IMR-90 (cell line): ENCODE data around the gene ASF1B. TPM values are rescaled to one million over a fixed set of nuclear protein-coding genes. Genes with fewer than 3 reads are reported as not detected.

Experiments used
- ATAC-seq: fragments of 200-7000 bp; cut with Tn5 transposase; 2 replicates; pipeline ENCODE4 v1.9.1; 2020; ENCODE audit warnings: low read depth, mild to moderate bottlenecking, moderate library complexity
- BruUV-seq: library from RNA; stranded (reverse); fragments of 400-500 nt; replicated peaks from 2 replicates; lab custom pipeline; 2021; lab: Mats Ljungman, UMichigan
- CTCF ChIA-PET: fragments of 300-600 bp; formaldehyde crosslinking; extraction: SDS; loops from one replicate; lab custom pipeline; 2021; ENCODE audit warnings: antibody characterized with exemption; lab: Yijun Ruan, JAX
- POLR2A ChIA-PET: fragments of 300-600 bp; sonication (Branson Sonifier 250); formaldehyde crosslinking; loops from one replicate; lab custom pipeline; 2022; ENCODE audit warnings: antibody characterized with exemption; ENCODE audit not compliant: unreplicated experiment; lab: Charles Lee
- DNase-seq: peaks from one replicate; pipeline ENCODE4 v3.0.0; 2013
- H2AFZ ChIP-seq: replicated peaks from 2 replicates; pipeline ENCODE3; 2013; ENCODE audit warnings: low read length, mild to moderate bottlenecking; ENCODE audit not compliant: poor library complexity
- H2AK5ac ChIP-seq: 2 replicates; pipeline ENCODE4 v1.6.1; 2013; ENCODE audit warnings: low read depth, low read length, inconsistent platforms
- H2AK9ac ChIP-seq: replicated peaks from 2 replicates; pipeline ENCODE3; 2013; ENCODE audit warnings: mild to moderate bottlenecking, low read depth, low read length, moderate library complexity; ENCODE audit not compliant: poor library complexity
- H2BK120ac ChIP-seq: 2 replicates; pipeline ENCODE4 v1.6.1; 2013; ENCODE audit warnings: low read depth, low read length, inconsistent platforms
- H2BK15ac ChIP-seq: 3 replicates; pipeline ENCODE4 v1.6.1; 2013; ENCODE audit warnings: low read depth, low read length, inconsistent platforms
- H2BK20ac ChIP-seq: 2 replicates; pipeline ENCODE4 v1.6.1; 2013; ENCODE audit warnings: low read depth, mild to moderate bottlenecking, inconsistent platforms, low read length, moderate library complexity
- H2BK5ac ChIP-seq: 2 replicates; pipeline ENCODE4 v1.6.1; 2013; ENCODE audit warnings: mild to moderate bottlenecking, low read depth, low read length, inconsistent platforms; ENCODE audit not compliant: poor library complexity, severe bottlenecking
- H3K14ac ChIP-seq: replicated peaks from 2 replicates; pipeline ENCODE4 v1.6.1; 2013; ENCODE audit warnings: low read depth, low read length, inconsistent platforms
- H3K18ac ChIP-seq: 2 replicates; pipeline ENCODE4 v1.6.1; 2013; ENCODE audit warnings: low read depth, low read length, control low read depth
- H3K23ac ChIP-seq: 2 replicates; pipeline ENCODE4 v1.6.1; 2013; ENCODE audit warnings: low read depth, low read length, inconsistent platforms
- H3K27ac ChIP-seq: 2 replicates; pipeline ENCODE4 v1.5.1; 2013; ENCODE audit warnings: mild to moderate bottlenecking, control low read depth, low read length; ENCODE audit not compliant: insufficient read depth
- H3K27me3 ChIP-seq: 2 replicates; pipeline ENCODE4 v1.6.1; 2013; ENCODE audit warnings: low read length; ENCODE audit not compliant: control insufficient read depth, insufficient read depth
- H3K36me3 ChIP-seq: 2 replicates; pipeline ENCODE4 v1.6.1; 2013; ENCODE audit warnings: low read length, mixed read lengths; ENCODE audit not compliant: control insufficient read depth, insufficient read depth
- H3K4ac ChIP-seq: 2 replicates; pipeline ENCODE4 v1.6.1; 2013; ENCODE audit warnings: low read depth, low read length, inconsistent platforms
- H3K4me1 ChIP-seq: 2 replicates; pipeline ENCODE4 v1.6.1; 2013; ENCODE audit warnings: low read length, mixed read lengths; ENCODE audit not compliant: control insufficient read depth, insufficient read depth
- H3K4me2 ChIP-seq: 2 replicates; pipeline ENCODE4 v1.6.1; 2013; ENCODE audit warnings: low read depth, mild to moderate bottlenecking, control low read depth, low read length, moderate library complexity
- H3K4me3 ChIP-seq: 2 replicates; pipeline ENCODE4 v1.5.1; 2013; ENCODE audit warnings: low read depth, mild to moderate bottlenecking, control low read depth, low read length, moderate library complexity; ENCODE audit not compliant: insufficient read depth
- H3K56ac ChIP-seq: 2 replicates; pipeline ENCODE4 v1.6.1; 2013; ENCODE audit warnings: low read length, inconsistent platforms; ENCODE audit not compliant: insufficient read depth; ENCODE audit errors: extremely low read depth
- H3K79me1 ChIP-seq, 2 experiments: 2 replicates each; pipeline ENCODE4 v1.6.1; 2013; ENCODE audit warnings: low read length in 2 of 2, inconsistent platforms in 1 of 2, low read depth in 1 of 2
- H3K9ac ChIP-seq: 2 replicates; pipeline ENCODE4 v1.6.1; 2013; ENCODE audit warnings: low read depth, low read length, control low read depth
- H3K9me1 ChIP-seq: 2 replicates; pipeline ENCODE4 v1.6.1; 2013; ENCODE audit warnings: low read length, inconsistent platforms; ENCODE audit not compliant: insufficient read depth
- H3K9me3 ChIP-seq: 2 replicates; pipeline ENCODE4 v1.6.1; 2013; ENCODE audit warnings: low read length; ENCODE audit not compliant: control insufficient read depth, insufficient read depth
- H4K20me1 ChIP-seq: 2 replicates; pipeline ENCODE4 v1.6.1; 2013; ENCODE audit warnings: low read length, inconsistent platforms; ENCODE audit not compliant: insufficient read depth
- H4K5ac ChIP-seq: 2 replicates; pipeline ENCODE4 v1.6.1; 2013; ENCODE audit warnings: mild to moderate bottlenecking, low read depth, low read length, control low read depth
- H4K8ac ChIP-seq, 2 experiments: 2 replicates each; pipeline ENCODE4 v1.6.1; 2013; ENCODE audit warnings: low read depth in 2 of 2, low read length in 2 of 2, control low read depth in 1 of 2, inconsistent platforms in 1 of 2
- H4K91ac ChIP-seq: 2 replicates; pipeline ENCODE4 v1.6.1; 2013; ENCODE audit warnings: low read depth, low read length, inconsistent platforms; ENCODE audit not compliant: insufficient read depth
- FOS ChIP-seq: fragments of 150-350 bp; IDR thresholded peaks from 2 replicates; pipeline ENCODE4 v1.6.1; 2016; ENCODE audit warnings: low read depth, low read length
- MAFK ChIP-seq: IDR thresholded peaks from 2 replicates; pipeline ENCODE4 v1.6.1; 2012; ENCODE audit warnings: low read depth, low read length, improper control_type of control experiment
- RCOR1 ChIP-seq: IDR thresholded peaks from 2 replicates; pipeline ENCODE4 v1.6.1; 2012; ENCODE audit warnings: mild to moderate bottlenecking, low read length, improper control_type of control experiment; ENCODE audit not compliant: insufficient replicate concordance
- RFX5 ChIP-seq: IDR thresholded peaks from 2 replicates; pipeline ENCODE4 v1.8.0; 2012; ENCODE audit warnings: low read depth, mild to moderate bottlenecking, low read length, moderate library complexity
- SMC3 ChIP-seq: fragments of 150-350 bp; IDR thresholded peaks from 2 replicates; pipeline ENCODE4 v1.6.1; 2016; ENCODE audit warnings: low read depth, mild to moderate bottlenecking, antibody characterized with exemption, low read length, moderate library complexity
- WGBS, 2 experiments: methylation state at CpG; one replicate each; pipeline versions ENCODE4 v1.1.5 to v1.1.7; 2013; ENCODE audit warnings: missing lambda C conversion rate in 2 of 2; ENCODE audit not compliant: insufficient read length in 1 of 2; ENCODE audit errors: extremely low coverage in 2 of 2; 5-methylcytosine and 5-hydroxymethylcytosine counted together
- dilution Hi-C: fragments of 300-500 bp; cut with HindIII; formaldehyde crosslinking; loops from one replicate; pipeline ENCODE4 v1.14.3; 2018; ENCODE audit warnings: low sequenced_read_pairs; ENCODE audit not compliant: unreplicated experiment
- in situ Hi-C: fragments of 300-500 bp; cut with MboI; formaldehyde crosslinking; loops from 3 replicates; pipeline ENCODE4 v1.14.3; 2019; ENCODE audit warnings: low sequenced_read_pairs, inconsistent platforms, mixed read lengths
- intact Hi-C: fragments of 100-400 bp; cut with micrococcal nuclease; formaldehyde crosslinking; loops from 2 replicates; pipeline ENCODE4 v1.10.0; 2022
- polyA plus RNA-seq, 3 experiments: library from polyadenylated mRNA; depleted of rRNA; stranded (reverse); fragments of >200 nt; gene quantifications; 2 replicates each; pipeline ENCODE4 v1.2.3, GENCODE V29; 2012; ENCODE audit warnings: low replicate concordance in 1 of 3
- total RNA-seq: library from RNA; depleted of rRNA; stranded (reverse); fragments of >200 nt; gene quantifications from 2 replicates; pipeline ENCODE4 v1.2.3, GENCODE V29; 2012

The ASF1B gene
- total and polyA plus RNA-seq, 2 of the 4 experiments (the other 2 are of a cell fraction) = 10.4 to 12.1 TPM

DNA sequence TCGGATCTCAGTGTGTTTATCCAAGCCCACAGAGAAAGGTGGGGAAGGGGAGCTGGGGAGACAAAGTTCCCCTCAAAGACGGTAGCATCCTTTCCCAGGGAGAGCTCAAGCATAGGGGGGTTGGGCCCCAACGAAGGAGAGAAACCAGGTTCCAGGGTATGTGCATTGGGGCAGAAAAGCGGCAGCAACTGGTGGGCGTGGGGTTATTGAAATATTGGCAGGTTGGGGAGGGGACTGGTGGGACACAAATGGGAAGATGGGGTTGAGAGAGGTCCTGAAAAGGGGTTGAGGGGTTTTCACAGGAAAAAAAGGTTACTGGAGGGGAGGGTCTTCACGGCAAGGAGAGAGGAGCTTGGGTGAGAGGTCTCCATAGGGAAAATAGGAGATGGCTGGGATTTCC, 1.0 kb downstream of the ASF1B start:
- Histone ChIP-seq H2BK120ac (no peak overlapping the region), H3K27me3 (no peaks in the 10 kb centered on the region), H2AK9ac (peak overlapping the region; percentile 9), H3K27ac (no peak overlapping the region), H2BK5ac (no peak overlapping the region), H2AFZ (no peak overlapping the region), H2AK5ac (no peak overlapping the region), H3K4me3 (no peak overlapping the region), H3K18ac (no peak overlapping the region), H3K9me3 (no peaks in the 10 kb centered on the region), H3K79me1 (peaks cover 15 to 38% of the 10 kb centered on the region in 2 experiments), H3K36me3 (no peaks in the 10 kb centered on the region), H4K91ac (no peak overlapping the region), H4K8ac (no peak overlapping the region), H4K20me1 (peaks cover 9% of the 10 kb centered on the region; the same call in 1 of the 2 replicates), H2BK15ac (no peak overlapping the region), H3K56ac (no peak overlapping the region), H3K23ac (0 out of 2 replicates have a peak overlapping the region, but pooled peaks have one; percentile 53), H3K9ac (peak overlapping the region; percentile 14; the same call in 1 of the 2 replicates), H3K4ac (no peak overlapping the region), H3K4me1 (peaks cover 6% of the 10 kb centered on the region), H3K14ac (no peak overlapping the region; the same call in 1 of the 2 replicates), H4K5ac (no peak overlapping the region), H2BK20ac (no peak overlapping the region), H3K4me2 (no peak overlapping the region), H3K9me1 (no peaks in the 10 kb centered on the region)
- DNase-seq (no peak), ATAC-seq (no peak)
- BruUV-seq = no TSS peak
- ChIA-PET POLR2A (no interaction called here), CTCF (interaction anchor here (0.6 to 0.7 kb wide), 2 partner anchors 283 to 536 kb away, joined by 3 to 8 read pairs; no protein-coding TSS in a partner anchor)
- in situ Hi-C loops = no loop called here
- intact Hi-C loops = loop anchor here (5.0 kb wide), 1 partner anchor 342 kb away; the partner anchor contains the start of gene PTGER1
- TF ChIP-seq RFX5 = no peak
- no peak for TF ChIP-seq SMC3
- no peak for TF ChIP-seq RCOR1
- no peak for TF ChIP-seq FOS
- no peak for TF ChIP-seq MAFK
- dilution Hi-C loops = no loop called here
- 40% methylated on average over 3 of the region's 6 CpGs; no CpG with 5 or more reads in 1 of the 2 experiments for WGBS, 2 experiments
